Brain microvascular endothelial cell (primary cell): ENCODE results near the gene B3GALNT1.

Source experiments
- DNase-seq: peaks from one replicate; pipeline ENCODE4 v3.0.0-alpha.2; 2020
- H3K27ac ChIP-seq: fragments of 250-450 bp; sonication (Bioruptor Pico); 2 replicates; pipeline ENCODE4 v1.5.1; 2020; ENCODE audit warnings: mild to moderate bottlenecking, moderate library complexity
- H3K27me3 ChIP-seq: fragments of 250-450 bp; sonication (Bioruptor Pico); replicated peaks from 2 replicates; pipeline ENCODE4 v1.5.1; 2020; ENCODE audit warnings: mild to moderate bottlenecking
- H3K36me3 ChIP-seq: fragments of 250-450 bp; sonication (Bioruptor Pico); replicated peaks from 2 replicates; pipeline ENCODE4 v1.5.1; 2020; ENCODE audit warnings: mild to moderate bottlenecking
- H3K4me3 ChIP-seq: 2 replicates; pipeline ENCODE4 v1.5.1; 2011; ENCODE audit warnings: low read depth, mild to moderate bottlenecking, control low read depth, low read length, moderate library complexity
- in situ Hi-C: cut with HindIII; loops from 2 replicates; pipeline ENCODE4 v1.10.0; 2017; ENCODE audit warnings: low sequenced_read_pairs, low pct_ligation_motif_present
- TF ChIP-seq, protein P1 (sequence below): IDR thresholded peaks from 2 replicates; pipeline ENCODE4 v1.5.1; 2011; ENCODE audit warnings: low read depth, mild to moderate bottlenecking, moderate library complexity, low read length, control low read depth, inconsistent platforms; ENCODE audit errors: missing control alignments

B3GALNT1 gene

DNA sequence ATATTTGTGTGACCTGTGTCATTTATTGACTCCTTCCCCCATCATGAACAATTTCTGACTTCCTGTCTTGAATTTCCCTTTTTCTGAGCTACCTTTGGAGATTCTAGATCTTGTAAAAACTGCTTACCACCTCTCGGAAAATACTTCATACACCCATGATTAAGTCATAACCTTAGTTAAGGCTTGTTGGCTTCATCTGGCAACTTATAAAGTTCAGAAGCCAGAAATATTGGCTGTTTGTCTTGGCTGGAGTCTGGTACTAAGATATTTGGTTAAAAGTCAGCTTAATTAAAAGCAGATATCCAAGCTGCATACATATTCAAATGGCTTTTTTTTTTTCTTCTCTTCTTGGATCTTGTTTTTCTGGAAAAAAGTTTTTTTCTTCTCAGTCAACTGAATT lies 37.3 kb upstream of the B3GALNT1 start:
- in situ Hi-C loops, result no loop called here
- Histone ChIP-seq H3K4me3 (no peak overlapping the region), H3K36me3 (no peaks in the 10 kb centered on the region), H3K27ac (no peak overlapping the region), H3K27me3 (no peaks in the 10 kb centered on the region)
- TF ChIP-seq, protein P1, sequence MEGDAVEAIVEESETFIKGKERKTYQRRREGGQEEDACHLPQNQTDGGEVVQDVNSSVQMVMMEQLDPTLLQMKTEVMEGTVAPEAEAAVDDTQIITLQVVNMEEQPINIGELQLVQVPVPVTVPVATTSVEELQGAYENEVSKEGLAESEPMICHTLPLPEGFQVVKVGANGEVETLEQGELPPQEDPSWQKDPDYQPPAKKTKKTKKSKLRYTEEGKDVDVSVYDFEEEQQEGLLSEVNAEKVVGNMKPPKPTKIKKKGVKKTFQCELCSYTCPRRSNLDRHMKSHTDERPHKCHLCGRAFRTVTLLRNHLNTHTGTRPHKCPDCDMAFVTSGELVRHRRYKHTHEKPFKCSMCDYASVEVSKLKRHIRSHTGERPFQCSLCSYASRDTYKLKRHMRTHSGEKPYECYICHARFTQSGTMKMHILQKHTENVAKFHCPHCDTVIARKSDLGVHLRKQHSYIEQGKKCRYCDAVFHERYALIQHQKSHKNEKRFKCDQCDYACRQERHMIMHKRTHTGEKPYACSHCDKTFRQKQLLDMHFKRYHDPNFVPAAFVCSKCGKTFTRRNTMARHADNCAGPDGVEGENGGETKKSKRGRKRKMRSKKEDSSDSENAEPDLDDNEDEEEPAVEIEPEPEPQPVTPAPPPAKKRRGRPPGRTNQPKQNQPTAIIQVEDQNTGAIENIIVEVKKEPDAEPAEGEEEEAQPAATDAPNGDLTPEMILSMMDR, result no peak
- DNase-seq, result no peak

DNA sequence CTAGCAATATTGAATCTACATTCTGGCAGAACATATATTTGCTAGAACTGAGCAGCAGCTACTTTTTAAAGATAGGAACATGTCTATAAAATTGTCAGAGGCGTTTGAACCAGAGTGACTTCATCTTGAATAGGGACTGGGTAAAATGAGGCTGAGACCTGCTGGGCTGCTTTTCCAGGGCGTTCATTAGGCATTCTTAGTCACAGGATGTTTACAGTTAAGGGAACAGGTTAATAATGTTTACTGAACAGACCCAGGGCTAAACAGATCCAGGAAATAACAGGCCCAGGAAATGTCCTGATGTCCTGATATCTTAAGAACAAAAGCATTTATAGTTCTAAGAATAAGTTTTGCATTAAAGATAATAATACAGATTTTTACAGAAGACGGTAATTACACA lies 34.5 kb upstream of the B3GALNT1 start:
- no peaks in the 10 kb centered on the region for H3K36me3 ChIP-seq
- no peak overlapping the region for H3K4me3 ChIP-seq
- H3K27me3 ChIP-seq, result no peaks in the 10 kb centered on the region
- no peak overlapping the region for H3K27ac ChIP-seq
- in situ Hi-C loops, result no loop called here
- DNase-seq, result no peak
- TF ChIP-seq, protein P1, result no peak

DNA sequence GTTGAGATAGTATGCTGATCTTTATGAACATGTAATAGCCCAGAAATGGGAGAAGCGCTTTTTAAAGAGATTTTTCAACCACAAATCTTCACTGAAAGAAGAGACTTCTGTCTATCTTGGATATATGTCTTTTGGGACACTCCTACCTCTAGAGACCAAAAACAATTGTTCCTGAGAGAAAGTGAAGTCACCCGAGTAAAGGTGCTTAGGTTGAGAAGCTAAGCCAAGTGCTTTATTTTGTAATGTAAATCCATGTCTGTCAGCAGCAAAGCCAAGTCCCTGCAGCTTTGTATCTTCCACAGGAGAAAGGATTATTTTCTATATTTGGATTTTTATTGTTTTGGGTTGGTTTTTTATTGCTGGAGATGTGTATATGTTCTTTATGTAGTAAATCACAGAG lies 32.1 kb upstream of the B3GALNT1 start:
- in situ Hi-C loops, result no loop called here
- no peak for DNase-seq
- Histone ChIP-seq H3K4me3 (no peak overlapping the region), H3K36me3 (no peaks in the 10 kb centered on the region), H3K27me3 (no peaks in the 10 kb centered on the region), H3K27ac (no peak overlapping the region)
- TF ChIP-seq, protein P1, result no peak

DNA sequence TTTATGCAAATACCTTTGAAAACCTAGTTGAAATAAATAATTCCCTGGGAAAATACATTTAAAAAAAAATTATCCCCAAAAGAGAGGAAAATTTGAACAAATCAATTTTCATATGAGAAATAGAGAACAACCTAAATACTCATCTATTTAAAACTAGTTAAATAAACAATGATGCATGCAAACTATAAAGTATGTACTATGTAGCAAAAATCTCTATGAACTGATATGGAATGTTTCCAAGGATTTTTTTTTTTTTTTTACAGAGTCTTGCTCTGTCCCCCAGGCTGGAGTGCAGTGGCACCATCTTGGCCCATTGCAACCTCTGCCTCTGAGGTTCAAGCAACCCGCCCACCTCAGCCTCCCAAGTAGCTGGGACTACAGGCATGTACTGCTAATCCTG lies 27.2 kb upstream of the B3GALNT1 start:
- H3K27me3 ChIP-seq, result no peaks in the 10 kb centered on the region
- TF ChIP-seq, protein P1, result no peak
- H3K27ac ChIP-seq, result no peak overlapping the region
- H3K36me3 ChIP-seq, result no peaks in the 10 kb centered on the region
- DNase-seq, result no peak
- in situ Hi-C loops, result no loop called here
- H3K4me3 ChIP-seq, result no peak overlapping the region

DNA sequence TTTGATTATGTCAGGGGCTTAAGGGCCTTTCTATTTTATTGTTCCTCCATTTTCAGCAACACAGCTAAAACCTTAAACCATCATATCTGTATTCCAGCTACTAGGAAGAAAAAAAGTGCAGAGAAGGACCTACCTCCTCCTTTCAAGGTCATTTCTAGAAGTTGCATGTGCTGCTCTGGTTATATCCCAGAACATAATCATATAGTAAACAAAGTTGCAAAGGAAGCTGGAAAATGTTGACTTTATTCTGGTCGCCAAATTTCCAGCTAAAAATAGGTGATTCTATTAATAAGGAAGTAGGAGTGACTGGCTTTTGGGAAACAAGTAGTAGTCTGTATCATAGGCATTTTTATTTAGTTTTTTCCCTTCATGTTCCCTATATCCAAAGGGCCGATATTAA lies 21.3 kb upstream of the B3GALNT1 start:
- DNase-seq, result no peak
- TF ChIP-seq, protein P1, result no peak
- no peaks in the 10 kb centered on the region for H3K27me3 ChIP-seq
- H3K4me3 ChIP-seq, result no peak overlapping the region
- no peak overlapping the region for H3K27ac ChIP-seq
- in situ Hi-C loops, result no loop called here
- no peaks in the 10 kb centered on the region for H3K36me3 ChIP-seq

DNA sequence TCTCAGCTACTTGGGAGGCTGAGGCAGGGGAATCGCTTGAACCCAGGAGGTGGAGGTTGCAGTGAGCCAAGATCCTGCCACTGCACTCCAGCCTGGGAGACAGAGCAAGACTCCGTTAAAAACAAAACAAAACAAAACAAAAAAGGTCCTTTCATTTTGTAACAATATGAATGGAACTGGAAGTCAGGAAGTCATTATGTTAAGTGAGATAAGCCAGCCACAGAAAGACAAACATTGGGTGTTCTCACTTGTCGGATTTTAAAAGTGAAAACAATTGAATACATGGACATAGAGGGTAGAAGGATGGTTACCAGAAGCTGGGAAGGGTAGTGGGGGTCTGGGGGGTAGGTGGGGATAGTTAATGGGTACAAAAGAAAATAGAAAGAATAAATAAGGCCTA lies 12.5 kb upstream of the B3GALNT1 start:
- in situ Hi-C loops, result no loop called here

More for the DNA sequence above, 12.5 kb upstream of the B3GALNT1 start:
- TF ChIP-seq, protein P1, result no peak
- Histone ChIP-seq H3K4me3 (no peak overlapping the region), H3K27ac (no peak overlapping the region), H3K36me3 (no peaks in the 10 kb centered on the region), H3K27me3 (no peaks in the 10 kb centered on the region)
- no peak for DNase-seq
